ENCODE data around the gene MECR. TPM values are rescaled to one million over a fixed set of nuclear protein-coding genes. Genes with fewer than 3 reads are reported as not detected.

Gene MECR
- total RNA-seq, 1 donor: 22.5 TPM

DNA sequence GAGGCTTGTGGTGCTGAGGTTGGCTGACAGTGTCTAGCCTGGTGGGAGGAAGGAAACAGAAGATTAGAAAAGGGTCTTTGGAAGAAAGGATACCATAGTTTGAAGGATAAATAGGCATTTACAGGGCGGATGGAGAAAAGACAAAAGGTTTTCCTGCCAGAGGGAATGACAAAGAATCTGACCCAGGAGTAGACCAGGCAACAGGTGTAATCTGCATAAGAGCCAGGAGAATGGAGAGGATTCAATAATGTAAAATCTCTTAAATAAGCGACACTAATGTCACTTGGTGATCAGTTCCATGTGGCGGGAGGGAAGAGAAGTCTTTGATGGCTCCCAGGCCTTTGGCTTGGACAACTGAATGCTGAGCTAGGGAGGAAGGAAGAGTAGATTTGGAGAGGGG lies 9.4 kb downstream of the MECR start:
- no peak for DNase-seq (ENCODE audit: low read depth)

DNA sequence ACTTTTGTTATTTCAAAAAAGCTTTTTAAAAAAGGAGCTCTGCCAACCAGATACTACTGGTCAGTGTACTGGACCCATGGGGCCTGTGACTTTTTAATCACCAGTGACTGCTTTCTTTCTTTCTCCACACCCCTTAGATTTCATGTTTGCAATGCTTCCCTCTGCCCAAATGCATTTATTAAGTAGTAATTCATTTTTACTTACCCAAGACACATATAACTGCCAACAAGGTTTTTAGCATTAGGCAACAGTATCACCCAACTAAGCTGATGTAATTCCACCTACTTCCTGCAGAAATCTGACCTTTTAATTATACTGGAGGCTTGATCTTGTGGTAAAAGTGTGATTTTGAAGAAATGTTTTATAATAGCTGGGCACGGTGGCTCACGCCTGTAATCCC lies 12.5 kb downstream of the MECR start:
- H3K4me3 ChIP-seq (ENCODE audit: low read depth, low read length): no peak overlapping the region
- peak; percentile 72 for DNase-seq (ENCODE audit: low read depth)
- TF ChIP-seq, protein P1, sequence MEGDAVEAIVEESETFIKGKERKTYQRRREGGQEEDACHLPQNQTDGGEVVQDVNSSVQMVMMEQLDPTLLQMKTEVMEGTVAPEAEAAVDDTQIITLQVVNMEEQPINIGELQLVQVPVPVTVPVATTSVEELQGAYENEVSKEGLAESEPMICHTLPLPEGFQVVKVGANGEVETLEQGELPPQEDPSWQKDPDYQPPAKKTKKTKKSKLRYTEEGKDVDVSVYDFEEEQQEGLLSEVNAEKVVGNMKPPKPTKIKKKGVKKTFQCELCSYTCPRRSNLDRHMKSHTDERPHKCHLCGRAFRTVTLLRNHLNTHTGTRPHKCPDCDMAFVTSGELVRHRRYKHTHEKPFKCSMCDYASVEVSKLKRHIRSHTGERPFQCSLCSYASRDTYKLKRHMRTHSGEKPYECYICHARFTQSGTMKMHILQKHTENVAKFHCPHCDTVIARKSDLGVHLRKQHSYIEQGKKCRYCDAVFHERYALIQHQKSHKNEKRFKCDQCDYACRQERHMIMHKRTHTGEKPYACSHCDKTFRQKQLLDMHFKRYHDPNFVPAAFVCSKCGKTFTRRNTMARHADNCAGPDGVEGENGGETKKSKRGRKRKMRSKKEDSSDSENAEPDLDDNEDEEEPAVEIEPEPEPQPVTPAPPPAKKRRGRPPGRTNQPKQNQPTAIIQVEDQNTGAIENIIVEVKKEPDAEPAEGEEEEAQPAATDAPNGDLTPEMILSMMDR (IDR thresholded peaks at IDR 0.05; ENCODE audit: insufficient read depth, low read depth, low read length): no peak

More for the DNA sequence above, 9.4 kb downstream of the MECR start:
- TF ChIP-seq, protein P1 (IDR thresholded peaks at IDR 0.05; ENCODE audit: insufficient read depth, low read depth, low read length): no peak
- no peak overlapping the region for H3K4me3 ChIP-seq (ENCODE audit: low read depth, low read length)

DNA sequence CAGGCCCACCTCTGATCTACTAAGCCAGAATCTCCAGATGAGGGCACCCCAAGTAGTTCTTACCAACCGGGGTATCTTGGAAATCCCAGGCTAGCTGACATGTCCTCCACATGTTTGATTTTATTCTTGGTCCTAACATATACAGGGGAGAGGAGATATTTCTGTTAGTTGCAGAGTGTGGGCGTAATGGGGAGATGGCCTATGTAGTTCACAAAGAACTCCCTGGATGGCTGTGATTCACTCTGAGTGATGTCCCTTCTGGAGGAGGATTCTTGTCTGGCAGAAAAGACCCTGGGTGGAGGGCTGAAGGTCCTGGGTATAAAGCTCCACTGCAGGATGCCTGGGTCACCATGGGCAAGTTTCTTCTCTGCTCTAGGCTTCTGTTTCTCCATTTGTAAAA lies 13.1 kb downstream of the MECR start:
- no peak overlapping the region for H3K4me3 ChIP-seq (ENCODE audit: low read depth, low read length)
- TF ChIP-seq, protein P1 (IDR thresholded peaks at IDR 0.05; ENCODE audit: insufficient read depth, low read depth, low read length): no peak
- no peak for DNase-seq (ENCODE audit: low read depth)

DNA sequence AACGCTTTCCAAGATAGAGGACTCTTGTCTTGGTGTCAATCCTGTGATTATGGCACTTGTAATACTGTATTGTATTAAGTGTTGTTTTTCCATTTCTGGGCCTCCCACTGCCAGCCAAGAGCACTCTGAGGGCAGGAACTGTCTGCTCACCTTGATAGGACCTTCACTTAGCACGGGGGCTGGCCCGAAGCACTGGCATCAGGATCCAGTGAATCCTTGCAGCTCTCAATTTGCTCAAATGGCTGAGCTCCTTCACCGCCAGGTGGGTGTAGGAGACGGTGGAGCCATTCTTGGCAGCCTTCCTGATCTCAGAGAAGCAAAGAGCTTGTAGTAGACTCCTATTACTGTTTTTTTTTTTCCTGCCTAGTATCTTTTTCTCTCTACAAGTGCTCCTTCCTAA lies 17.7 kb downstream of the MECR start:
- TF ChIP-seq, protein P1 (IDR thresholded peaks at IDR 0.05; ENCODE audit: insufficient read depth, low read depth, low read length): no peak
- H3K4me3 ChIP-seq (ENCODE audit: low read depth, low read length): no peak overlapping the region
- DNase-seq (ENCODE audit: low read depth): no peak

DNA sequence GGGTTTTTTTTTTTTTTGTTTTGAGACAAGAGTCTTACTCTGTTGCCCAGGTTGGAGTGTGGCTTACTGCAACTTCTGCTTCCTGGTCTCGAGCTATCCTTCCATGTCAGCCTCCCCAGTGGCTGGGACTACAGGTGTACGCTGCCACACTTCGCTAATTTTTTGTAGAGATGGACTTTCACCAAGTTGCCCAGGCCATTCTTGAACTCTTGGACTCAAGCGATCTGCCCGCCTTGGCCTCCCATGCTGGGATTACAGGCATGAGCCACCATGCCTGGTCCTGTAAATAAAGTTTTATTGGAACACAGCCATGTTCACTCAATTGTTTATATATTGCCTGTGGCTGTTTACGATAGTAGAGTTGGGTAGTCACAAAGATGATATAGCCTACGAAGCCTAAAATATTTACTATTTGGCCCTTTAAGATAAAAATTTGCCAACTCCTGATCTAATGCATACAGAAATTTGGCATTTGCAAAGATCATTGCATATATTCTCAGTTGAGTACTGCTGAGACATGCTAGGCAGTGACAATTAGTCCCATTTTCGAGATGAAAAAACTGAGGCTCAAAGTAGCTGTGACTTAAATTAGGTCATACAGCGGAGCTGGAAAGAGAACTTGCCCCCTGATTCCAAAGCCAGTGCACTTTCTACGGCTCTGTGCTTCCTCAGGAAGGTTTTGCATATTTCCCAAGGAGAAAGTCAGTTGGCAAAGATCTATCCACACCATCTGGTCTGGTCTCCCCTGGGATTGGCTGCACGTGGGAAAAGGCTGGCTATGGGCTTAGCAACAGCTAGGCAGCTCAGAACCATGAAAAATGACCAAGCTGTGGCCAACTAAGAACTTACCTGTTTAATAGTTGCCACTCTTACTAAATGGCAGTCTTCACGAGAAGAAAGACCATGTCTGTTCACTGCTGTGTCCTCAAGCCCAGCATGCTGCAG lies 19.4 kb downstream of the MECR start:
- no peak overlapping the region for H3K4me3 ChIP-seq (ENCODE audit: low read depth, low read length)
- TF ChIP-seq, protein P1 (IDR thresholded peaks at IDR 0.05; ENCODE audit: insufficient read depth, low read depth, low read length): no peak
- DNase-seq (ENCODE audit: low read depth): peak; percentile 48

DNA sequence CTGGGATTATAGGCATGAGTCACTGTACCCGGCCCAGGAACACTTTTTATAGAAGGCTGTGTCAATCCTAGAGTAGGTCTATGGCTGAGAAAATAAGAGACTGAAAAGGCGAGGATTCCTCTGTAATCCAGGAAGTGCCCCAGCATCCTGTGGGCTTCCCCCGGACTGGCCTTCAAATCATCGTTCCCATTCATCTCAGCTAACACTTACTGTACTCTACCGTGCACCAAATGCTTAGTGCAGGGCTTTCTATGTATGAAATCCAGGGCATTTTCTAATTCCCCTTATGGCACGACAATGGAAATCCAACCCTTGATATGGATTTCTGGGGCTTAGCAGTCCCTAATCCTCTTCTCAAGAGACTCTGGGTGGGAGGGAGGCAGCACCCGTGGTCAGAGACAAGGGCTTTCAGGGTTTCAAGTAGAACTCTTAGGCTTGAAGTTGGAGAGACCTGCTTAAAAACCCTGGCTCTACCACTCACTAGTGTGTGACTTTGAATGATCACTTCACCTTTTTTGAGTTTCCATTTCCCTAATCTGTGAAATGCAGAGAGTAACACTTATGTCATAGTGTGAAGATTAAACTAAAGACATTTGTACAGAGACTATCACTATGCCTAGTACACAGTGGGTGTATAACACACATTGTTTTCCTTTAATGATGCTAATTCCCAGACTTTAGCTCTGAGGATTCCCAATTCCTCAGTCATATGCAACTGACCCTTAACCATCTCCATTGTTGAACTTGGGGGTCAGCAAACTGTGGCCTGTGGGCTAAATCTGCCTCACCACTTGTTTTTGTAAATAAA lies 20.3 kb downstream of the MECR start:
- peak; percentile 66 for DNase-seq (ENCODE audit: low read depth)
- TF ChIP-seq, protein P1 (IDR thresholded peaks at IDR 0.05; ENCODE audit: insufficient read depth, low read depth, low read length): no peak
- no peak overlapping the region for H3K4me3 ChIP-seq (ENCODE audit: low read depth, low read length)

Data from fibroblast of villous mesenchyme (primary cell).